OCI-LY1 (cell line): ENCODE data around the gene E2F4.

Source experiments
- EZH2 ChIP-seq: fragments of 200-600 bp; sonication (generic), shearing (Covaris generic); IDR thresholded peaks from 2 replicates; pipeline ENCODE4 v1.8.0; 2017; ENCODE audit warnings: borderline replicate concordance, mixed run types, mild to moderate bottlenecking, antibody characterized with exemption, low read length, moderate library complexity, mixed read lengths
- TF ChIP-seq, protein P1 (sequence below): fragments of 200-600 bp; sonication (generic), shearing (Covaris generic); IDR thresholded peaks from 2 replicates; pipeline ENCODE4 v1.5.1; 2017; ENCODE audit warnings: mild to moderate bottlenecking, antibody characterized with exemption, low read length, moderate library complexity, mixed read lengths

DNA sequence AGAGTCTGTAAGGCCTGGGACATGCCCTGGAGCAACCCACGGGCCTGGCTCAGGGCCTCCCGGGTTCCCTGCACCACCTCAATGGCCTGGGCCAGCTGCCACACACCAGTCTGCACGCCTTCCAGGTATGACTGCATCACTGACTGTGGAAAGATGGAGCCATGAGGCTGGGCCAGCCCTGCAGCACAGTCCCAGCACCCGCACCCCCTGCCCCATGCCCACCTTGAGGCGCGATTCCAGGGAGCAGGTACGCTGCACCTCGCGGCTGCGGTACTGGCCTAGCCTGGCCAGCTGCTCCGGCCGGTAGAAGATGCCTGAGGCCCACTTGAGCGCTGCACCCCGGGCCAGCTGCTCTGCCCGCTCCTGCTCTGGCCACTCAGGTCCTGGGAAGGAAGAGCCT lies 3.2 kb upstream of the E2F4 start:
- TF ChIP-seq EZH2, result no peak
- TF ChIP-seq, protein P1, sequence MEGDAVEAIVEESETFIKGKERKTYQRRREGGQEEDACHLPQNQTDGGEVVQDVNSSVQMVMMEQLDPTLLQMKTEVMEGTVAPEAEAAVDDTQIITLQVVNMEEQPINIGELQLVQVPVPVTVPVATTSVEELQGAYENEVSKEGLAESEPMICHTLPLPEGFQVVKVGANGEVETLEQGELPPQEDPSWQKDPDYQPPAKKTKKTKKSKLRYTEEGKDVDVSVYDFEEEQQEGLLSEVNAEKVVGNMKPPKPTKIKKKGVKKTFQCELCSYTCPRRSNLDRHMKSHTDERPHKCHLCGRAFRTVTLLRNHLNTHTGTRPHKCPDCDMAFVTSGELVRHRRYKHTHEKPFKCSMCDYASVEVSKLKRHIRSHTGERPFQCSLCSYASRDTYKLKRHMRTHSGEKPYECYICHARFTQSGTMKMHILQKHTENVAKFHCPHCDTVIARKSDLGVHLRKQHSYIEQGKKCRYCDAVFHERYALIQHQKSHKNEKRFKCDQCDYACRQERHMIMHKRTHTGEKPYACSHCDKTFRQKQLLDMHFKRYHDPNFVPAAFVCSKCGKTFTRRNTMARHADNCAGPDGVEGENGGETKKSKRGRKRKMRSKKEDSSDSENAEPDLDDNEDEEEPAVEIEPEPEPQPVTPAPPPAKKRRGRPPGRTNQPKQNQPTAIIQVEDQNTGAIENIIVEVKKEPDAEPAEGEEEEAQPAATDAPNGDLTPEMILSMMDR, result no peak
